Measurements from ENCODE around the gene POGZ.
"Not testable (repeated sequence)": the region's sequence is repeated elsewhere in the genome, so short reads cannot be mapped to it uniquely, and the experiment has no call there.

Gene POGZ

GRCh38 chr1:151477066-151477465 is 17.8 kb upstream of the POGZ start:
- no peak for DNase-seq

DNA sequence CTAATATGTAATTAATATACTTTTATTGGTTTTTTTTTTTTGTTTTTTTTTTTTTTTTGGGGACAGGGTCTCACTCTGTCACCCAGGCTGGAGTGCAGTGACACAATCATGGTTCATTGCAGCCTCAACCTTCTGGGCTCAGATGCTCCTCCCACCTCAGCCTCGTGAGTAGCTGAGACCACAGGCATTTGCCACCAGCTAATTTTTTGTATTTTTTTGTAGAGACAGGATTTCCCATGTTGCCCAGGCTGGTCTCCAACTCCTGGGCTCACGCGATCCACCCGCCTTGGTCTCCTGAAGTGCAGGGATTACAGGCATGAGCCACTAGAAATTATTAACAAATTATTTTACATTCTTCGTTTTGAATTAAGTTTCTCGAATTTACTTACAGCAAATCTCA is 16.8 kb upstream of the POGZ start:
- DNase-seq, result peak; percentile 14

GRCh38 chr1:151475175-151475574 is 15.9 kb upstream of the POGZ start:
- no peak for DNase-seq

- no peak for DNase-seq
These were observed 15.5 kb upstream of the POGZ start for GRCh38 chr1:151474745-151475144.

- DNase-seq, result peak; percentile 57
These were observed 13.8 kb upstream of the POGZ start for GRCh38 chr1:151472856-151473731.

DNA sequence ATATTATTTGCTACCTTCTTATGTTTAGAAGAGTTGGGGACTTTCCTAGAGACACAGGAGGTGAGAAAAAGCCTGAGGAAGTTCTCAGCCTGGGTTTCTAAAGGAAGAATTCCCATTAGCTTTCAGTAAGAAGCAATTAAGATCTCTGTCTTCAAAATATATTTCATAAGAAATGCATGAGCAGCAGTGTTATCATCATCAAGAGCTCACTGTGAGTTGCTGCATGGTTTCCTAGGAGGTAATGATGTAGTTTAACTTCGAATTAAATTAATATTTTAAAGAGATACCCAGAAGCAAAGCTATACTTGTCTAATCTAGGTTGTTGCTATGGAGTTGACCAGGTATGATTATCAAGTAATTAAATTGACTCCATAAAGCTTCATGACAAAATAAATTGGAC is 5.7 kb upstream of the POGZ start:
- DNase-seq, result no peak

DNA sequence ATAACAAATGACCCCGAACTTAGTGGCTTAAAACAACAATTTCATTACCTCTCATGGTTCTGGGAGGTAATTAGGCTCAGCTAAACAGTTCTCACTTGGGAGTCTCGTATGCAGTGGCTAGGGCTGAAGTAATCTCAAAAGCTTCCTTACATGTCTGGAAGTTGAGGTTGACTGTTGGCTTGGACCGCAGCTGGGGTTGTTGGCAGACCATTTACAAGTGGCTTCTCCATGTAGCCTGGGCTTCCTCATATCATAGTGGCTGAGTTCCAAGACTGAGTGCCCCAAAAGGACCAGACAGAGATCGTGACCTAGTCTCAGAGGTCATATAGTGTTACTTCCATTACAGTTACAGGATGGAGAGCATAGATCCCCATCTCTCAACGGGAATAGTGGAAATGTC is 2.4 kb upstream of the POGZ start:
- no peak for DNase-seq

GRCh38 chr1:151458802-151459330 is 428 bp downstream of the POGZ start:
- DNase-seq, result peak; percentile 83

DNA sequence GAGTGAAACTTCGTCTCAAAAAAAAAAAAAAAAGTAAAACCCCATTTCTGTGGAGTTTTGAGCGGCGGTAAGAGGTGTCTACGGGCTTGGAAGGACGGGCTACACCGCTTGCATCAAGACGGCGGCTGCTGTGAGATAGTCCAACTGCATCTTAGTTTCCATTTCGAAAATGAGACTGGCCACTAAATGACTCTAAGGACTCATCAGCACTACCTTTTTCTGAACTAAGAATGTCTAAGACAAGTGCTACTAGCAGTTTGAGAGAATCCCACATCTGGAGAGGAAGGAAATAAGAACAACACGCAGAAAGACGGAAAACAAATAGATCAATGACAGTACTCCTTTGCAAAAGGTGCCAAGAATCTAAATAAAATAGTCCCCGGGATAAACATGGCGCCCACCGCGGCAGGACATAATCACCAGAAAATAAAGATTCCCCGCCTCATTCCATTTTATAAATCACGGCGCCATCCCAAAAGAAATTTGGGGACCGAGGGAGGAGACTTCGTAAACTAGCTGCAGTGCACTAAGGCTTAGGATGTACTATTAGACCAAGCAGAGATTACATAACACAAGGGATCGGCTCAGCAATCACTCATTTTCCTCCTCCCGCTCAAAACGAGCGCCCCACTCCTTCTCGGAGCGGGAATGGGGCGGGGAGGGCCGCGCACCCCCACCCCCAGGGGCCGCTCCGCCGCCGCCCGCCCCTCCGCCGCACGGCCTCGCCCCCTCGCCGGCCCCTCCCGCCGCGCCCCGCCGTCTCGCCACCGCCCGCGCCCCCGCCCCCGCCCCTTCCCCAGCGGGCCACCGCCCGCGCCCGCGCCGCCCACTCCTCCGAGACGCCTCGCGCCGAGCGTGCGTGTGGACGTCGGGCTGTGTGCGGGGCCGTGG is 1.1 kb downstream of the POGZ start:
- DNase-seq, result peak; percentile 93

DNA sequence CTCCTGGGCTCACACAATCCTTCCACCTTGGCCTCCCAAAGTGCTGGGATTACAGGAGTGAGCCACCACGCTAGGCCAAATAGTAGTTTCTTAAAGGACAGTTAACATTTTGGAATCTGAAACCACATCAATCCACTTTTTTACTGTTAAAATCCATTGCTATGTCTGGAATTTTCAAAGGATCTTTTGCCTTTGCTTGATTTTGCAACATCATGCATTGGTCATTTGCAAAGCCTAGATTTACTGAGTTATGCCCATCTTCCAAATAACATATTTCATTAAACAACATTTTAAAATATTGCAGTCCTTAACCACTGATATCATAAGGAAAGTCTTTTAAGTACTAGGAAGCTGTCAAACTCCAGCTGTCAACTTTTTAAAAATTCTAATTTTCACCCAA is 3.3 kb downstream of the POGZ start:
- no peak for DNase-seq

- DNase-seq, result peak; percentile 49
These were observed 4.1 kb downstream of the POGZ start for GRCh38 chr1:151455231-151455630.

- DNase-seq, result no peak
These were observed 11.6 kb downstream of the POGZ start for GRCh38 chr1:151447696-151448095.

DNA sequence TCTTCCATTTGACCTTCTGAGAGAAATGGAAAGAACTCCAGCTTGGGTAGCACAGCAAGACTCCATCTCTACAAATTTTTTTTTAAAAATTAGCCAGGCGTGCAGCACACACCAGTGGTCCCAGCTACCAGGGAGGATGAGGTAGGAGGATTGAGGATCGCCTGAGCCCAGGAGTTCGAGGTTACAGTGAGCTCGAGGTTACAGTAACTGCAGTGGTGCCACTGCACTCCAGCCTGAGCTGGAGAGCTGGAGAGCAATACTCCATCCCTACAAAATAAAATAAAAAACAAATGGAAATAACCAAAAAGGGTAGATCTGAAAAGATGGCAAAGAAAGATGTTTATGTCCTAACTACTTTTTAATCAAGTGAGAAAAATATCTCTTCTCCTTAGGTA is 14.5 kb downstream of the POGZ start:
- DNase-seq, result no peak

GRCh38 chr1:151443846-151444782 is 15.2 kb downstream of the POGZ start:
- peak; percentile 73 for DNase-seq

DNA sequence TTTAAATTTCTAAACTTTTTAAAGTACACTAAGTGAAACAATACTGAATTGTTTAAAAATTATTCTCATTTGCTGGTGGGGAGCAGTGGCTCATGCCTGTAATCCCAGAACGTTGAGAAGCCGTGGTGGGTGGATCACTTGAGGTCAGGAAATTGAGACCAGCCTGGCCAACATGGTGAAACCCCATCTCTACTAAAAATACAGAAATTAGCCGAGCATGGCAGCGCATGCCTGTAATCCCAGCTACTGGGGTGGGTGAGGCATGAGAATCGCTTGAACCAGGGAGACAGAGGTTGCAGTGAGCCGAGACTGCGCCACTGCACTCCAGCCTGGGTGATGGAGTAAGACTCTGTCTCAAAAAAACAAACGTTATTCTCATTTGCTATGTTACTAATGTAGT is 21.9 kb downstream of the POGZ start:
- not testable (repeated sequence) for DNase-seq

DNA sequence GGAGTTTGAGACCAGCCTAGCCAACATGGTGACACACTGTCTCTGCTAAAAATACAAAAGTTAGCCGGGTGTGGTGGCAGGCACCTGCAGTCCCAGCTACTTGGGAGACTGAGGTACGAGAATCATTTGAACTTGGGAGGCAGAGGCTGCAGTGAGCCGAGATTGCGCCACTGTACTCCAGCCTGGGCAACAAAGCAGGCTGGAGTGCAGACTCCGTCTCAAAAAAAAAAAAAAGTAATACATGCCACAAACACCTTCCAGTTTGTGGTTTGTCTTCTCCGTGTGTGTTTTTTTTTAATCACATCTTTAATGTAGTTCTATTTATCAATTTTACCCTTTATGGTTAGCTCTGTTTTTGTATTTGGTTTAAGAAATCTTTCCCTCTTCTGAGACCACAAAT is 22.3 kb downstream of the POGZ start:
- no peak for DNase-seq

- DNase-seq, result no peak
These were observed 24.1 kb downstream of the POGZ start for GRCh38 chr1:151435174-151435573.

DNA sequence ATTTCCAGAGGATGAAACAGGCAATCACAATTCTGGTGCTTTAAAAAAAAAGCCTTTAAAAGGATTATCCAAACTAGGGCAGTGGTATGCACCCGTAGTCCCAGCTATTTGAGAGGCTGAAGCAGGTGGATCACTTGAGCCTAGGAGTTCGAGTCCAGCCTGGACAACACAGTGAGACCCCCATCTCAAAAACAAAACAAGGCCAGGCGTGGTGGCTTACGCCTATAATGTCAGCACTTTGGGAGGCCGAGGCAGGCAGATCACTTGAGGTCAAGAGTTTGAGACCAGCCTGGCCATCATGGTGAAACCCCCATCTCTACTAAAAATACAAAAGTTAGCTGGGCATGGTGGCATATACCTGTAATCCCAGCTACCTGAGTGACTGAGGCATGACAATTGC is 25.5 kb downstream of the POGZ start:
- DNase-seq, result not testable (repeated sequence)

GRCh38 chr1:151428068-151428467 is 31.2 kb downstream of the POGZ start:
- DNase-seq, result no peak

DNA sequence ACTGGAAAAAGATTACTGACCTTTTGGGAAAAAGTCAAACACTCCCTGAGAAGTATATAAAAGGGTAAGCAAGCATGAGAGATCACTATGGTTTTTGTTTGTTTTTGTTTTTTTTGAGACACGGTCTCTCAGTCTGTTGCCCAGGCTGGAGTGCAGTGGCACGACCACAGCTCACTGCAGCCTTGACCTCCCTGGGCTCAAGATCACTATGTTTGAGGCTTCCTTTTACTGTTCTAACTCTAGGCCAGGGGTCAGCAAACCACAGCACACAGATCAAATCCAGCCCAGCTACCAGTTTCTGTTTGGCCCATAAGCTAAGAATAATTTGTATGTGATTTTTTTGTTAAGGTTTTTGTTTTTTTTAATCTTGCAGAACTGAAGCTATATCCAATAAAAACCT is 34.2 kb downstream of the POGZ start:
- no peak for DNase-seq

- no peak for DNase-seq
These were observed 39.5 kb downstream of the POGZ start for GRCh38 chr1:151419819-151420218.

- DNase-seq, result no peak
These were observed 41.2 kb downstream of the POGZ start for GRCh38 chr1:151418081-151418480.

GRCh38 chr1:151416231-151416630 is 43.1 kb downstream of the POGZ start:
- DNase-seq, result peak; percentile 66

All from fibroblast of skin of right biceps (primary cell).